Stimulated activated naive CD4-positive, alpha-beta T cell treated with Interleukin-2 at 50 U/mL for 16 hours (primary cell): Measurements from ENCODE around the gene SEC31B.
A peak's percentile ranks its signal among the peaks of the same experiment; 100 is the strongest.

Experiments used
- DNase-seq: peaks from one replicate; lab custom pipeline; 2025; lab: John Stamatoyannopoulos, UW

The SEC31B gene

DNA sequence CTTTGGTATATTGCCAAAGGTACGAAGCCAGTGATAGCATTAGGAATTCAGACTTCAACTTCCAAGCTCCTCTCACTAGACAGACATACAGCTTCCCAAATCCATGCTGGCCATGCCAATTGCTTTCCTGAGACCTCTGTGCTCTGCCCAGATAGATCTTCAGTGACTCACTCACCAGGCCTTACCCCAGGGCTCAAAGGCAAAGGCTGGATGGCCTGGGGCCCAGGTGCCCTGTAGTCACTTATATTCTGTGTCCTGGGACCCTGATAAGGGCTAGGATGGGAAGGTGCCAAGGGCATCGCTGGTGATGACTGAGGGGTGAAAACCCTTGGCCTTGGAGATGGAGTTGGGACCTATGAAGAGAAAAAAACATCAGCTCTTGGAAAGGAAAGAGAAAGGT is 29.1 kb downstream of the SEC31B start:
- DNase-seq, result no peak

DNA sequence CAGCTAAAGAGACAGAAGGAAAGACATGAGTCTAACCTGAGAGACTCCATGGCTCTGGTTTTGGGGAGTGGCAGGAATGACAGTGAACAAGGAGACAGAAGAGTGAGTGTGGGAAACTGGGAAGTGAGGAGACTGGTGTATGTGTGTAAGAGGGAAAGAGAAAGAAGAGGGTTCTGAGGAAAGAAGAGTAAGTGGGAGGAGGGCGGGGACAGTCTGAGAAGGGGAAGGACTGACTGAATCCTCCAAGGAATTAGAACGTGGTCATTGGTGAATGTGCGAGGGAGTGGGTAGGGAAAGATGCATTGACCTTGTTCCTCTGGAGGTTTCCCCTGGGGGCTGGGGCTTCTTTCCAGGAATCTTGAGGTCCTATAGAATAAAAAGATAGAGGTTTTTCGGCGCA is 30.3 kb downstream of the SEC31B start:
- DNase-seq, result no peak

DNA sequence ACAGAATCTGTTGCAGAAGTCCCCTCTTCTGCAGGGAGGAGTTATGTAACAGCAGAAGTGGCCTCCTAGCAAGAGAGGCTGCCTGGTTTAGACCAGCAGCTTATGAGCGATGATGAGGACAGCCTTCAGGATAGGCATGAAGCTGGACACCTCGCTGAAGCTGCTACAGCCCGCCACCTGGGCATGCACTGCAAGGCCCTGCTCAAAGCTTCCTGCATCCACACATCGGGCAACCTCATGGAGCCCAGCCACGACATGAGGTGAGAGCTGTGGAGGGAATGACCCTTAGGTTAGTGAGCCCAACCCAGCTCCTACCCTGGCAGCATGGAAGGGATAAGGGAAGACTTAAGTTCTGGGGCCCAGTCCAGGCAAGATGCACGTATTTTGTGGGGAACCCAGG is 32.1 kb downstream of the SEC31B start:
- DNase-seq, result no peak

DNA sequence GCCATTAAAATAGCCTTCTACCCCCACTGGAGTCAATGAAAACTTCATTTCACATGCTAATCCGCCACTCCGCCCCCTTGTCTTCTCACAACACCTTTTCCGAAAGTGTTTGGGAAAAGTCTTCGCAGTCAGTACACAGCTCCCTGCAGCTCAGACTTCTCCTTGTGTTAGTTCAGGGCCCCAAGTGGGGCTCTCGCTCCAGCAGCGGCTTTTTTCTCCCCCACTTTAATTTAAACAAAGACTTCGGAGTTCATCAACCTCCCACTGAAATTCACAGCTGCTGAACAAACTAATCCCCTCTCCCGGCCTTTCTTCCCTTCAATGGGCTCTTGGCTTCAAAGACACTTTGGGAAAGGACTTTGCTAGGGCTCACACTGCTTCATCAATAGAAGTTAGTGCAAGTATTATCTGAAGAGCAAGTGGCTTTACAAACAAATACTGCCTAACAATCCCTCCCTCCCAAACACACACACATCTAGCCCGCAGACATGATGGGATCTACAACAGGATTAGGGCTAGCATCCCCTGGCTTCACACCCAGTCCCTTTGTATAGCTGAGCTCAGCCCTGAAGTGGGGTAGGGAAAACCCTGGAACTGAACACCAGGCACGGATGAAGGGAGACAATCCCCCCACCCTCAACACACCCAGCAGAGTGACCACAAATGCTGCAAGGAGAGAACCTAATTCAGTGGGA is 33.7 kb downstream of the SEC31B start:
- no peak for DNase-seq

DNA sequence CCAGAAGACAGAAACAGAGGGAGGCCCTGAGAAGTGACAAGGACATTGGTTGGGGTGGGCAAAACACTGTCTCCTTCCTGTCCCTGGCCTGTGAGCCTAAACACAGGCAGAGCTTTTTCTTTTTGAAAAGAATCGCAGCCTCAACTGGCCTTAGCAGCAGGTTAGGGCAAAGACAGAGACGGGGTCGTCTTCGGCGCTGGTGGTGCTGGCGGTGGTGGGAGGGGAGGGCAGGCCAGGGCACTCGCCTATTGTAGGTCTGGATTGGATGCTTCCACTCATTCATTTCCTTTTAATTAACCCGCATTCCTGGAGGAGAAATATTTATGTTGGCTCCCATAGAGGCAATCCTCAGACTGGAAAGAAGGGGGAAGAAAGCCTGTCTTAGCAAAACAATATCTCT is 34.3 kb downstream of the SEC31B start:
- DNase-seq, result no peak

DNA sequence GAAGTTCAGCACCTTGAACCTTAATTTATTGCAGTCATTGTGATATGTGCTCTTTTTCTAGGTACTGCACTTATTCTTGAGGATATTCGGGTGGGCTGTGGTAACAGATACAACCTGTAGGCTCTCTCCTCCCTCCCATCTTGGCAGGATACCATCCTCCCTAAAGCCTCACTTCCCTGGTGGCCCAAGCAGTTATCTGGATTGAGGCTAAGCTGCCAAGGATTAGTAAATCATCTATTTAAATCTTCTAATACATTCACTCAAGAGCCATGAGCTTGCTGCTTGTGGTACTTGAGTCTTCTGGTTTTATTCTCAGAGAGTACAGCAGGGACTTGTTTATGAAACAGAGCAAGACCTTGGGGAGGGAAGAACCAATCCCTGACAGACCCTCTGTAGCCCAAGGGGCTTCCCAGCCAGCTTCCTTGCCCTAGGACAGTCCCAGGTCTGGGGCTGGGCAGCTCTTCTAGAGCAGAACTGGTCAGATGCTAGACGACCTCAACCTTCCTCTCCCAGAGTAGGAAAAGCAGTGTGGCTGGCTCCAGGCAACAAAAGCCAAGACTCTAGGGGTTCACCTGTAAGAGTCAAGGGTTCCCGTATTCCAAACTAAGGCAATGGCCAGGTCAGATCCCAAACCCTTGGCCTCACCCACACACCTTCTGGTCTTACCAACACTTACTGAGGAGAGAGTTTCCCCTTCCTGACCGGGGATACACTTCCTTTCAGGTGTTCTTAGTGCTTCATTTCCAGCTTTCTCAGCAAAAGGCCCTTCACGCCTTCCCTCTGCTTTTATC is 35.6 kb downstream of the SEC31B start:
- DNase-seq, result no peak

DNA sequence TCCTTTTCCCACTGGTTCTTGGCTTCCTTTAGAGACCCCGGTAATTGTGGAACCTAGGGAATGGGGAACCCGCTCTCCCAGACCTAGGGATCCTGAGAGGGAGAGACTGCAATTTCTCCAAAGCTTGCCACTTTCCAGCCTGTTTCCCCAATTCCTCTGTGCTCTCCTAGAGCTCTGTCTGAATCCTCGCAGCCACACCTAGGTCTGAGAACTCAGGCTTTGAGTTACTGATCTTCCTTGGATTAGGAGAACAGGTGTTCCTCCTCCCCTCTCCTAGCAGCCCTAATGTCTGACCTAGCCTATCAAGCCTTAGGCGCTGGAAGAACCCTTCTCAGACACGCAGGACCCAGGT is 36.9 kb downstream of the SEC31B start:
- no peak for DNase-seq

DNA sequence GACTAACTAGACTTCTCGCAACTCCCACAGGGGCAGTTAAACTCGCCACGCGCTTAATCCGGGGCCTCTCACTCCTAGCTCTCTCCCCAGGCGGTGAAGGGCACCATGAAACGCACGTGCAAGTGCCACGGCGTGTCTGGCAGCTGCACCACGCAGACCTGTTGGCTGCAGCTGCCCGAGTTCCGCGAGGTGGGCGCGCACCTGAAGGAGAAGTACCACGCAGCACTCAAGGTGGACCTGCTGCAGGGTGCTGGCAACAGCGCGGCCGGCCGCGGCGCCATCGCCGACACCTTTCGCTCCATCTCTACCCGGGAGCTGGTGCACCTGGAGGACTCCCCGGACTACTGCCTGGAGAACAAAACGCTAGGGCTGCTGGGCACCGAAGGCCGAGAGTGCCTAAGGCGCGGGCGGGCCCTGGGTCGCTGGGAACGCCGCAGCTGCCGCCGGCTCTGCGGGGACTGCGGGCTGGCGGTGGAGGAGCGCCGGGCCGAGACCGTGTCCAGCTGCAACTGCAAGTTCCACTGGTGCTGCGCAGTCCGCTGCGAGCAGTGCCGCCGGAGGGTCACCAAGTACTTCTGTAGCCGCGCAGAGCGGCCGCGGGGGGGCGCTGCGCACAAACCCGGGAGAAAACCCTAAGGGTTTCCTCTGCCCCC is 37.4 kb downstream of the SEC31B start:
- peak; percentile 57 for DNase-seq

DNA sequence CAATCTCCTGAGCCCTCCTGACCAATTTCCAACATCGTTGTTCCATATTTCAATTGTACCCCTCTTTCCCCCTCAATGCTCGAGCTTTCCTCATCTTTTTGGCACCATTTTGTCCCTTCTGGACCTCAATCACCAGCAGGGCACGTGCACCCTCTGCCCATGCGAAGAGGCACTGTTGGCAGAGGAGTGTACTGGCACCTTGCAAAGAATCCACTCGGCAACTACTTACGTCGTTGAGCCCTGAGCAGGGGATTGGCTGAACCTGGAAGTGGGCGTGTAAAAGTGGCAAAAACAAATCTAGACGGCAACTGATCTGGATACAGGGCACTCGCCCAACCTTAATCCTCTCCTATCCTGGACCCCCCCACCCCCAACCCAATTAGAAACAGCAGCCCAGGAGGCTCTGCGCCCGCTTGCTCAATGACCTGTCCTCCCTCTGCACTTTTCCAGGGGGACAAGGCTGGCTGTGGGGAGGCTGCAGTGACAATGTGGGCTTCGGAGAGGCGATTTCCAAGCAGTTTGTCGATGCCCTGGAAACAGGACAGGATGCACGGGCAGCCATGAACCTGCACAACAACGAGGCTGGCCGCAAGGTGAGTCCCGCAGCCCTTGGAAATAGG is 38.1 kb downstream of the SEC31B start:
- peak; percentile 82 for DNase-seq

DNA sequence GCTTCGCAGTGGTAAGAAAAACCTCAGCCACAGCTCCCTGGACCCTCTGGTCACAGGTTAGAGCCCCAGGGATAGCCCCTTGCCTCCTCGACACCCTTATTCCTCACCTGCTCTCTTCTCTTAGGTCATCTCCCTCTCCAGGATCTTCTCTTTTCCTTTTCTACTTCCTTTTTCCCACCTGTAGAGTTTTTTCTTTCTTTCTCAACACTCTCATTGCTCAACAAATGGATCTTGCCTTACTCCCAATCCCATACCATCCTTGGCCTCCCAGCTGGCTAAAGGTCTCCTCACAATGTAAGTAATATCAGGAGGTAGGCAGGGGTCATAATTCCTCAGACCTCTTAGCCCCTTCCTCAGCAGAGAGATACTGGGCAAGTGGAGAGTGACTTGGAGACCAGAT is 39.7 kb downstream of the SEC31B start:
- DNase-seq, result no peak

DNA sequence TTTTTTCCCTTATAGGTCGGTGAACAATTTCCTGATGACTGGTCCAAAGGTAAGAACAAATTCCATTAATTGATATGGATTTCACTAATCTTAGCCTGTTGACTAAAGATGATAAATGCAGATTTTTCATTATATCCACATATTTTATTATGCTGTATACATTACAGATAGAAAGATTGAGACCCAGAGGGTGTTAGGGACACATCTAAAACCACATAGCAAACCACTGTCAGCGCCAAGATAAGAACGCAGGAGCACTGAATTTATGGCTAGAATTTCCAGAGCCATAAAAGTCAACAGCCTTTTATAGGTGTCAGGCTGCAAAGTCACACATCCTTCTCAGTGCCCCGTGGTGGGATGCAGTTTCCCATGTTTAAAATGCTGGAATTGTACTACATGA is 40.6 kb downstream of the SEC31B start:
- no peak for DNase-seq

DNA sequence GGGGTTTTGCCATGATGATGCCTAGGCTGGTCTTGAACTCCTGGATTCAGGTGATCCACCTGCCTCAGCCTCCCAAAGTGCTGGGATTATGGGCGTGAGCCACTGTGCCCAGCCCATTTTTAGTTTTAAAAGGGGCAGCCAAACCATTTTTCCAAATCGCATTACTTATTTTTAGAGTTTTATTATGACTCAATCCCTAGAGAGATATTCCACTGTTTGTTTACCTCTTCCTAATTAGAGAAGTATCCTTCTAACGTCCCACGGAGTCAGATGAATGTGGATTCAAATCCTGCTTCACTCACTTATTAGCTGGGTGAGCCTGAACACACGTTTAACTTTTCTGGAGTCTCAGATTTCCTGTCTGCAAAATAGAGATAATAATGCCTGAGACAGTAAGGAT is 41.7 kb downstream of the SEC31B start:
- DNase-seq, result no peak

DNA sequence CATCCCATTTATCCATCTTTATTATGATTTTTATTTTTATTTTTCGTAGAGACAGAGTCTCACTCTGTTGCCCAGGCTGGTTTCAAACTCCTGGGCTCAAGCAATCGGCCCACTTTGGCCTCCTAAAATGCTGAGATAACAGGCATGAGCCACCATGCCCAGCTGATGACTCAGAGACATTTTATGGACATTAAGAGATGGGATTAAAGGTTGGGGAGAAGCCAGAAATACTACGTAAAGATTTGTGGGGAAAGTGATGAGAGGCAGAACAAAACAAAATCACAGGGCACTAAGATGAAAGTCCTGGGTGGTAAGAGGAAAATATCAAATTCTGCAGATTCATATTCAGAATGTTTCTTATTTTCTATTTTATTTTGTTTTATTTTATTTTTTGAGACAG is 49.3 kb downstream of the SEC31B start:
- DNase-seq, result no peak

DNA sequence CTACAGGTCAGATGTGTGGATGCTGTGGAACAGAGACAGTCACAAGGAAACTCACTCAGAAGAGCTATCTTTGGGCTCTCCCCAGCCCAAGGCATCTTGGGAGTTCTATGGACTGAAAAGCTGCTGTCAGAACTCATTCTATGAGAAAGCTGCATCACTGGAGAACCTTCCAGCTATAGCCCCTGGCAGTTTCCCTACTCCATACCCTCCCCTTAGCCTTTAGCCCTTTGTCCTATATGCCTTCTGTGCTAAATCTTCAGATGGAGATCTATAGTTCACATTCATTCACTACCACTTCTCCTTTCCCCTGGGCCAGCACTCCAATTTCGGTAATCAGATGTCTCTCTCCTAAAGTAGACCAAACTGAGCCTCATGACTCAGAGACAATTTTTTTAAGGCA is 49.9 kb downstream of the SEC31B start:
- no peak for DNase-seq

DNA sequence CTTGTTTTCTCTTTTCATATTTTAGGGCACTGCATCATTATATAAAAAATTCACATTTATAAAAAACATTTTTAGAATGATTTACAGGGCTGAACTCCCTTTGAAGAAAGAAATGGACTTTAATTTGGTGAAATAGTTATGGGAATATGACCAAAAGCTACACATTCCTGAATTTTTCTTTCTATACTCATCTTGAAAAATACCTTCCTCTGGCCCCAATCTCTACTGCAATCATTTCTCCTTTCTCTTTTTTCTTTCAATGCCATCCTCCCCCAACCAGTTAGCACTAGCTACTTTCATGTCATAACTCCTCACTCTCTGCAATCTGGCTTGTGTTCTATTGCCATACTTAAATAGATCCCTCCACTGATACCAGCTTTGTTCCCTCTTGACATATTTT is 50.7 kb downstream of the SEC31B start:
- DNase-seq, result no peak

DNA sequence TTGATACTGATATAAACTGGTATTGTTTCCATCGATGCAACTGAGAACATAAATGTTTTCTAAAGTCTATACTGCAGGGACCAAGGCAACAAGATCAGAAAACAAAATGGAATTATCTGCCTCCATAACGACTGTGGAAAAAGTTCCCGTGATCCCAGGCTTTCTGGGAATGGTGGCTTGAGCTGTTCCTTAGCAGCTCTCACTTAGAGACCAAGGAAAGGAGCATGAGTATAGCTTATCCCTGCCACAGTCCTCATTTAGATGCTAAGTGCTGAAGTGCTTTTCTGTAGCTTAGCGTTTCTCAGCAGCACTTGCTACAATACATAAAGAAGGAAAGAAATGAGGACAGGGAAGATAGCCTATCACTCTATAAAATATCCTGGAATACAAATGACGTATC is 51.3 kb downstream of the SEC31B start:
- no peak for DNase-seq

DNA sequence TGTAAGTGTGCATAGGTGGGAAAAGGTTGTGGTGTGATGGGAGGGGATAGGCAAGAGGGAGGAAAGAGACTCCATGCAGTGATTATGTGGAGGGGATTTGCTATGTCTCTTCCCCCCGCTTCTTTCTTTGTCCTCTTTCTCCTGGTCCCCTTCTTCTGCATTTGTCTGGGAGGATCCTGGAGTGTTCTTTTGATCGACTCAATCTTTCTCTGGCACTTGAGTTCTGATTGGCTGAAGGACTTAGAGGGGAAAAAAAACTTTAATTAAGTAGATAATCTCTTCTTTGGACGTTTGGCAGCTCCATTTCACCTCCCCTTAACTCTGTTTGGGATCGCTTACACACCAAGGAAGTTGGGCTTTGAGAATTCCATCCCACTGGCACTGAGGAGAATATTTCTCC is 57.0 kb downstream of the SEC31B start, which contains the start of gene WNT8B:
WNT8B (plus strand) TSS at position 301 of the 400 bp plus-strand sequence. CDS start 160 bp downstream, outside the sequence.
- no peak for DNase-seq

DNA sequence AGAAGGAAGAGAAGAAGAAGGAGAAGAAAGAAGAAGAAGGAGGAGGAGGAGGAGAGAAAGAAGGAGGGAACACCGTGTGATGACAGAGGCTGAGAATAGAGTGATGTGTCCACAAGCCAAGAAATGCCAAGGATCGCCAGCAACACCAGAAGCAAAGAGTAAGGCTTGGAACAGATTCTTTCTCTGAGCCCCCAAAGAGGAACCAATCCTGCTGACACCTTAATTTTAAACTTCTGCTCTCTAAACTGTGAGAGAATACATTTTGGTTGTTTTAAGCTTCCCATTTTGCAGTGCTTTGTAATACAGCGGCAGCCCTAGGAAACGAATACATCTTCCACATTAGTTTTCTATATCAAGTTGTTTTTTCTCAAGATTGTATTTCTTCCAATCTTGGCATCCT is 70.7 kb downstream of the SEC31B start:
- no peak for DNase-seq

DNA sequence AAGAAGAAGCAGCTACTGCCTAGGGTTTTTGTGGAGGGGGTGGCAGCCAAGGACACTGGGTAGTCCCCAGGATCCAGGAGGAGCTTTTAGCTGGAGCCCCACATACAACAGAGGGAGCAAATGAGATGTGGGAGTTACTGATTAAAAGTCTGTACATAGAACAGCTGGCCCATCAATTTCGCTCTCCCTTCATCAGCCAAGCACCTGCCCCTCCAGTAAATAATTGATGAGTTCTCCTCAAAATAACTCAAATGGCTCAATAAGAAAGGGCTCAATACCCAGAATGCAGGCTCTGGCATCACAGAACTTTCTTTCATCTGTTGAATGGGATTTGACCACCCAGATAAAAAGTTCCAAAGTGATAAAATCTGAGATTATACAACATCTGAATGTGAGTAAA is 72.0 kb downstream of the SEC31B start:
- DNase-seq, result no peak

DNA sequence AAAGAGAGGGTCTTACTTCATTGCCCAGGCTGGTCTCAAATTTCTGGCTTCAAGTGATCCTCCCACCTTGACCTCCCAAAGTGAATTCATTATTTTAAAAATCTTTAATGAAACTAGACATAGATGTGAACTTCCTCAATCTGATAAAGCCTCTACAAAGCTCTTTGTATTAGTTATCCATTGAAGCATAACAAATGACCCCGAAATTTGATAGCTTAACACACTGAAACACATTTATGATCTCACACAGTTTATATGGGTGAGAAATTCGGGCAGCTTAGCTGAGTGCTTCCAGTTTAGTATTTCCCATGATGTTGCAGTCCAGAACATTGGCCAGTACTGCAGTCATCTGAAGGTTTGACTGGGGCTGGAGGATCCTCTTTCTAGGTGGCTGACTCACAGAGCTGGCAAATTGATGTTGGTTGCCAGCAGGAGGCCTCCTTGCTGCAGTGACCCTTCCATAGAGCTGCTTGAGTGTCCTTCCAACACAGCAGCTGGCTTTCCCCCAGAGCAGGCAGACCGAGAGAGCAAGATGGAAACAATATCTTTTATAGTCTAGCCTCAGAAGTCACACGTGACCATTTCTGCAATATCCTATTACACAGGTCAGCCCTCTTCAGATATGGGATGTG is 73.4 kb downstream of the SEC31B start:
- DNase-seq, result no peak

DNA sequence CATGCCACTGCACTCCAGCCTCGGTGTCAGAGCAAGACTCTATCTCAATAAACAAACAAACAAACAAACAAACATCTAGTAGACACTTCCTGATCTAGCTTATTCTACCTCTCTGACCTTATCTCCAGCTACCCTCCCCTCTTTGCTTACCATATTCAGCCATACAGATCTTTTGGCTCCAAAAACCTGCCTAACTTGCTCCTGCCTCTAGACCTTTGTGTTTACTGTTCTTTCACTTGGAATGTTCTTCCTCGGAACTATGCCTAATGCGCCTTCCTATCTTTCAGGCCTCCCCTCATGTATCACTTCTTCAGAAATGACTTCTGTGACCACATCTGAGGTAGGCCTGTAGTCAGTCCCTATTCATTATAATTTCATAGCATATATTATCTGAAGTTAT is 77.1 kb downstream of the SEC31B start:
- no peak for DNase-seq

DNA sequence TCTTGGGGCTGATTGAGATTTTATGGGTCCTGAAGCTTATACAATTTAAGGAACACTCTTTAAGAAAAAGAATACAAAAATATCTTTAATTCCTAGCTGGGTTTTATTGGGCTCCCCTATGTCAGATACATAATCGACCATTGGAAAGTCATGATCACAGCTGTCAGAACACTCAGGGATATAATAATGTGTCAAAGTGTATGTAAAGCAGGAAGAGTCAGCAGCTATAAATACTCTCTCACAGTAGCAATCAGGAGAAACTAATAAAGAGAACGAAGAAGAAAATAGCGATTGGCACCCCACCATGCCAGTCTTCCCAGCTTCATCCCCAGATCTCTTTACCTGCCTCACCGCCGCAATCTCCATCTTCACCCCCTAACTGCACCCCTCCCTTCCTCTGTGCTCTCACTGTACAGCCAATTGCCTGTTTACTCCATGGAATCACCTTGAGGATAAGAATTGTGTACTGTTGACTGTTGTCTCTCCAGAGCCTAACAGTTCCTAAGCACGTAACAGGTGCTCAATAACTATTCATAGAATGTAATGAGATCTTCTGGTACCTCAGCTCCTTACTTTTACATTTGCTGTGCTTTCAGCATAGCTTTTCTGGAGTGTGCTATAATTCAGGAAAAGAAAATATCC is 80.9 kb downstream of the SEC31B start:
- DNase-seq, result no peak
